MM.1S (cell line): Measurements from ENCODE around the gene FAT4.

Experiments
- DNase-seq: peaks from one replicate; pipeline ENCODE4 v3.0.0-alpha.2; 2015
- H2AFZ ChIP-seq: fragments of 300-600 bp; sonication (generic); 2 replicates; pipeline ENCODE4 v1.6.0; 2016; ENCODE audit warnings: antibody characterized with exemption, low read length
- H3F3A ChIP-seq: fragments of 300-600 bp; sonication (generic); 2 replicates; pipeline ENCODE4 v1.6.1; 2016; ENCODE audit warnings: mild to moderate bottlenecking, antibody characterized with exemption, low read length, moderate library complexity, mixed read lengths; ENCODE audit not compliant: insufficient read depth
- H3K27ac ChIP-seq: fragments of 300-600 bp; sonication (generic); 2 replicates; pipeline ENCODE4 v1.5.1; 2016; ENCODE audit warnings: mild to moderate bottlenecking, low read length
- H3K27me3 ChIP-seq: fragments of 300-600 bp; sonication (generic); replicated peaks from 2 replicates; pipeline ENCODE4 v1.6.0; 2016; ENCODE audit warnings: low read length; ENCODE audit not compliant: insufficient read depth
- H3K36me3 ChIP-seq: fragments of 300-600 bp; sonication (generic); replicated peaks from 2 replicates; pipeline ENCODE4 v1.6.1; 2016; ENCODE audit warnings: mild to moderate bottlenecking, low read length, mixed read lengths; ENCODE audit not compliant: insufficient read depth
- H3K4me1 ChIP-seq: fragments of 300-600 bp; sonication (generic); 2 replicates; pipeline ENCODE4 v1.6.1; 2016; ENCODE audit warnings: low read length, mixed read lengths
- H3K4me2 ChIP-seq: fragments of 300-600 bp; sonication (generic); 2 replicates; pipeline ENCODE4 v1.6.0; 2016; ENCODE audit warnings: low read depth, low read length
- H3K4me3 ChIP-seq: fragments of 300-600 bp; sonication (generic); 2 replicates; pipeline ENCODE4 v1.5.1; 2016; ENCODE audit warnings: low read length, mixed read lengths
- H3K79me2 ChIP-seq: fragments of 300-600 bp; sonication (generic); 2 replicates; pipeline ENCODE4 v1.6.1; 2016; ENCODE audit warnings: mixed run types, low read length, mixed read lengths
- H3K9ac ChIP-seq: fragments of 300-600 bp; sonication (generic); 2 replicates; pipeline ENCODE4 v1.6.1; 2016; ENCODE audit warnings: low read length, mixed read lengths
- H3K9me2 ChIP-seq: fragments of 300-600 bp; sonication (generic); replicated peaks from 2 replicates; pipeline ENCODE4 v1.6.1; 2016; ENCODE audit warnings: mild to moderate bottlenecking, low read length, mixed read lengths; ENCODE audit not compliant: insufficient read depth
- H3K9me3 ChIP-seq: fragments of 300-600 bp; sonication (generic); replicated peaks from 2 replicates; pipeline ENCODE4 v1.6.1; 2016; ENCODE audit warnings: mild to moderate bottlenecking, low read length, mixed read lengths; ENCODE audit not compliant: insufficient read depth
- H4K20me1 ChIP-seq: fragments of 300-600 bp; sonication (generic); 2 replicates; pipeline ENCODE4 v1.6.1; 2016; ENCODE audit warnings: mild to moderate bottlenecking, low read length, moderate library complexity, mixed read lengths; ENCODE audit not compliant: insufficient read depth
- EZH2 ChIP-seq: fragments of 300-600 bp; sonication (generic); optimal IDR thresholded peaks from 2 replicates; pipeline ENCODE3; 2017; ENCODE audit warnings: low read depth, mild to moderate bottlenecking, antibody characterized with exemption, low read length, mixed read lengths
- EZH2phosphoT487 ChIP-seq: fragments of 300-600 bp; sonication (generic); IDR thresholded peaks from 2 replicates; pipeline ENCODE4 v1.6.1; 2018; ENCODE audit warnings: antibody characterized with exemption, low read length
- TF ChIP-seq, protein P1 (sequence below): fragments of 300-600 bp; sonication (generic); IDR thresholded peaks from 2 replicates; pipeline ENCODE4 v1.5.1; 2016; ENCODE audit warnings: antibody characterized with exemption, low read length, mixed read lengths

FAT4 gene

GRCh38 chr4:125325733-125326132, 11.0 kb downstream of the FAT4 start:
- Histone ChIP-seq H4K20me1 (no peaks in the 10 kb centered on the region), H3K27me3 (no peaks in the 10 kb centered on the region), H2AFZ (no peak overlapping the region), H3K9me3 (no peaks in the 10 kb centered on the region), H3F3A (no peaks in the 10 kb centered on the region), H3K4me2 (no peak overlapping the region), H3K9me2 (no peaks in the 10 kb centered on the region), H3K27ac (no peak overlapping the region), H3K4me1 (no peaks in the 10 kb centered on the region), H3K9ac (no peak overlapping the region), H3K36me3 (no peaks in the 10 kb centered on the region), H3K79me2 (no peaks in the 10 kb centered on the region), H3K4me3 (no peak overlapping the region)
- TF ChIP-seq EZH2 (no peak), EZH2phosphoT487 (no peak)
- TF ChIP-seq, protein P1, sequence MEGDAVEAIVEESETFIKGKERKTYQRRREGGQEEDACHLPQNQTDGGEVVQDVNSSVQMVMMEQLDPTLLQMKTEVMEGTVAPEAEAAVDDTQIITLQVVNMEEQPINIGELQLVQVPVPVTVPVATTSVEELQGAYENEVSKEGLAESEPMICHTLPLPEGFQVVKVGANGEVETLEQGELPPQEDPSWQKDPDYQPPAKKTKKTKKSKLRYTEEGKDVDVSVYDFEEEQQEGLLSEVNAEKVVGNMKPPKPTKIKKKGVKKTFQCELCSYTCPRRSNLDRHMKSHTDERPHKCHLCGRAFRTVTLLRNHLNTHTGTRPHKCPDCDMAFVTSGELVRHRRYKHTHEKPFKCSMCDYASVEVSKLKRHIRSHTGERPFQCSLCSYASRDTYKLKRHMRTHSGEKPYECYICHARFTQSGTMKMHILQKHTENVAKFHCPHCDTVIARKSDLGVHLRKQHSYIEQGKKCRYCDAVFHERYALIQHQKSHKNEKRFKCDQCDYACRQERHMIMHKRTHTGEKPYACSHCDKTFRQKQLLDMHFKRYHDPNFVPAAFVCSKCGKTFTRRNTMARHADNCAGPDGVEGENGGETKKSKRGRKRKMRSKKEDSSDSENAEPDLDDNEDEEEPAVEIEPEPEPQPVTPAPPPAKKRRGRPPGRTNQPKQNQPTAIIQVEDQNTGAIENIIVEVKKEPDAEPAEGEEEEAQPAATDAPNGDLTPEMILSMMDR, result no peak
- DNase-seq, result no peak

DNA sequence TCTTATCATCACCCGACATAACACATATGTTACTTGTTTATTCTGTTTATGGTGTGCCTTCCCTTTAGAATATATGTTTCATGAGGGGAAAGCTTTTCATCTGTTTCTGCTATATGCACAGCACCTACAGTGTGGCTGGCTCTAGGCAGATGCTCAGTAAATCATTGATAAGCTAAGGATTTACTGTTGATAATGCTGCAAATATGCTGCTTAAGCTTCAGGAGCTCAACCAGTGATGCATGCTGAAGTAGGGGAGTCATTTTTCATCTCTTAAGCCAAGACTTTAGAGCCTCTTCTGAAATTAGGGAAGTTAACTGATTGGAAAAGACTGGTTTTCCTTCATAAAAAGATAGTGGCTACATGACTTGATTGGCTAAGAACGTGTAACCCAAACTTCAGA, 16.4 kb downstream of the FAT4 start:
- no peak for DNase-seq
- TF ChIP-seq EZH2 (no peak), EZH2phosphoT487 (no peak)
- TF ChIP-seq, protein P1, result no peak
- no peak overlapping the region for H3K4me2 ChIP-seq
- no peak overlapping the region for H3K4me3 ChIP-seq
- H3K79me2 ChIP-seq, result no peaks in the 10 kb centered on the region
- no peaks in the 10 kb centered on the region for H3K27me3 ChIP-seq
- H3K9me3 ChIP-seq, result no peaks in the 10 kb centered on the region
- no peaks in the 10 kb centered on the region for H3K36me3 ChIP-seq
- H3F3A ChIP-seq, result no peaks in the 10 kb centered on the region
- no peak overlapping the region for H2AFZ ChIP-seq
- H3K9ac ChIP-seq, result no peak overlapping the region
- no peaks in the 10 kb centered on the region for H3K4me1 ChIP-seq
- no peaks in the 10 kb centered on the region for H4K20me1 ChIP-seq
- no peak overlapping the region for H3K27ac ChIP-seq
- H3K9me2 ChIP-seq, result no peaks in the 10 kb centered on the region

DNA sequence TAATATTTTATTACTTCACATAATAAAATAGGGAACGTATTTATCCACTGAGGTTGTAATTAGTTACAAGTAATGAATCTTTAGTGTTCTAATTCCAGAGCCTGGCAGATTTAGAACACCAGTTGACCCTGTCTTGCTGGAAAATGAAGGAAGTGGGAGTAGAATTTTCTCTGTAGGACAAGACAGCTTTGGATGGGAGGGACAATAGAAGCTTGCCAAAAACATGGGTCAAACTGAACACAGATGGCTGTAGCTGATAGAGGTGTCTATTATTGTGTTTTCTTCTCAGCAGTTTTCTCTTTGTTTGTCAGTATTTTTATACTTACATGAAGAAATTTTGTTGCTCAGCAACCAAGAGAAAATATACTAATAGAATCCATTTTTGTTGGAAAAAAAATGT, 20.2 kb downstream of the FAT4 start:
- Histone ChIP-seq H3K9me3 (no peaks in the 10 kb centered on the region), H3K4me2 (no peak overlapping the region), H2AFZ (no peak overlapping the region), H3K4me1 (no peaks in the 10 kb centered on the region), H4K20me1 (no peaks in the 10 kb centered on the region), H3K36me3 (no peaks in the 10 kb centered on the region), H3F3A (no peaks in the 10 kb centered on the region), H3K9me2 (no peaks in the 10 kb centered on the region), H3K27me3 (no peaks in the 10 kb centered on the region), H3K27ac (no peak overlapping the region), H3K9ac (no peak overlapping the region), H3K4me3 (no peak overlapping the region), H3K79me2 (no peaks in the 10 kb centered on the region)
- no peak for DNase-seq
- no peak for TF ChIP-seq EZH2phosphoT487
- no peak for TF ChIP-seq EZH2
- TF ChIP-seq, protein P1, result no peak
